Germinal center (tissue), 1 donor: ENCODE results near the gene GSG1L.

ENCODE experiments used
- DNase-seq: peaks from one replicate; pipeline ENCODE4 v3.0.0; 2012; ENCODE audit warnings: mixed read lengths, low spot score

Gene GSG1L

GRCh38 chr16:27789595-27790241, 273.8 kb downstream of the GSG1L start:
- no peak for DNase-seq

GRCh38 chr16:27789150-27789549, 274.4 kb downstream of the GSG1L start:
- DNase-seq = no peak

- no peak for DNase-seq
Observed at GRCh38 chr16:27787665-27788064, 275.8 kb downstream of the GSG1L start.

DNA sequence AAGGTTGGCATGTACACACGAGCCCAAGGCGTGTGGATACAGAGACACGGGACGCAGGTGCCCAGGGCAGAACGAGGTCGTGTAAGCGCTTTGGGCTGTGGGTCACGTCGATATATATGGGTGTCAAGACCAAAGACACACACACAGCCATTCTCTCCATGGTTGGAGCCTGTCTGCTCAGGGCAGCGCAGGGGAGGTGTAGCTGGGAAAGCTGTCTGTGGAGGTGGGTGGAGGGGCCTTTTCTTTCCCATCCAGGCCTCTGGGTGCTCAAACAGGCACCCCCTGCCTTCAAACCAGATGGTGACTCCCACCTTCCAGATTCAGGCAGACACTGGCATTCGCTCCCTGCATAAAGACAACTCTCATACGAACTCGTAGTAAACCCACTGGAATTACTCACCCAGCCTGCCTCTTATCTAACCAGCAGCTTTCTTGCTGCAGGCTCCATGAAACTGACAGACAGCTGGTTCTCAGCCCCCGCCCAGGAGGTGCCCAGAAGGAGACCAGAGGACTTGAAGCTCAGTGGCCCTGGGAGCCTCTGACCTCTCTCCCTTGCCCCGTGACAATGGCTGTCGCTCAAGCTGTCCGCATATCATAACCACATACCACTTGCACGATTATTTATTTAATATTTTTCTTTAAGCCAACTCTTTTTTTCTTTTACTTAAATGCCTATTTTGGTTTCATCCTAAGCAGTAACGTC, 276.4 kb downstream of the GSG1L start:
- no peak for DNase-seq

DNA sequence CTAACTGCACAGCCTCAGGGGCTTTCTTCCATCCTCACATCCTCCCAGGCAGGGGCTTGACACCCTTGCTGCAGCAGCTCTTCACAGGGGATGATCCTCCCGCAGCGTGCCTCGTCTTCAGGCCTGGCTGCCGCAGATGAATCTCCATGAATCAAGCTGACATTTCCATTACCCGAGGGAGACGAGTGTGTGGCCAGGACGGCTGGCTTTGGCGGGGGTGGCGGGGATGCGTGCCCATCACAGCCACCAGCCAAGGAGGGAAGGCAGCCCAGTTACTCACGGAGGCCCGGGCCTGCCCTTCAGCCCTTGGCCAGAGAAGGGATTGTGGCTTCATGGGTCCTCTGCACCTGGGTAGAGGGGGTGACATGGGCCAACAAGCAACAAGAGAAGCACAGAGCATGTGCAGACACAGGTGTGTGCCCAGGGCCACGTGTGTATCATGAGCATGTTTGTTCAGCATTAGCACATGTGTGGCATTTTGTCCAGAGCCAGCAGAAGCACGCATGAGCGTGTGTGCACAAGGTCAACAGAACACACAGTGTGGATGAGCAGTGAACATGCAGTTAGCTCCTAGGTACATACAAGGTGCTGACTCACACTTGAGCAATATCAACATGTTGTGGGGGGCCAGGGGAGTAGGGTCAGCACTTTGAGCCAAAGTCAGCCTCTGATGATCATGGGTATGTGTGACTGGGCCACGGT, 277.1 kb downstream of the GSG1L start:
- no peak for DNase-seq

DNA sequence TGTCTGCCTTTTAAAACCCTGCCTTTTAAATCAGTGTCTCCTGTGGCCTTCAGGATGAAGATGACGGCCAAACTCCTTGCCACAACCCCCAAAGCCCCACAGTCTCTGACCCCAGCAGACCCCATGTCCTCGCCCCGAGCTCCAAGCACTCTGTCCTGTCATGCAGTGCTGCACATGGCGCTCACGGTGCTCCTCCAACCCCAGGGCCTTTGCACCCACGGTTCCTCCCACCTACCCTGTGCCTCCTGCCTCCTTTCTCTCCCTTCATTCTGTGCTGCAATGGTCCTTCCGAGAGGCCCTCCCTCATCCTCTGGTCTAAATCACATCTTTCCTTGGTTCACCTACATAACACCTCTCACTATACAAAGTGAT, 278.2 kb downstream of the GSG1L start:
- DNase-seq = no peak

DNA sequence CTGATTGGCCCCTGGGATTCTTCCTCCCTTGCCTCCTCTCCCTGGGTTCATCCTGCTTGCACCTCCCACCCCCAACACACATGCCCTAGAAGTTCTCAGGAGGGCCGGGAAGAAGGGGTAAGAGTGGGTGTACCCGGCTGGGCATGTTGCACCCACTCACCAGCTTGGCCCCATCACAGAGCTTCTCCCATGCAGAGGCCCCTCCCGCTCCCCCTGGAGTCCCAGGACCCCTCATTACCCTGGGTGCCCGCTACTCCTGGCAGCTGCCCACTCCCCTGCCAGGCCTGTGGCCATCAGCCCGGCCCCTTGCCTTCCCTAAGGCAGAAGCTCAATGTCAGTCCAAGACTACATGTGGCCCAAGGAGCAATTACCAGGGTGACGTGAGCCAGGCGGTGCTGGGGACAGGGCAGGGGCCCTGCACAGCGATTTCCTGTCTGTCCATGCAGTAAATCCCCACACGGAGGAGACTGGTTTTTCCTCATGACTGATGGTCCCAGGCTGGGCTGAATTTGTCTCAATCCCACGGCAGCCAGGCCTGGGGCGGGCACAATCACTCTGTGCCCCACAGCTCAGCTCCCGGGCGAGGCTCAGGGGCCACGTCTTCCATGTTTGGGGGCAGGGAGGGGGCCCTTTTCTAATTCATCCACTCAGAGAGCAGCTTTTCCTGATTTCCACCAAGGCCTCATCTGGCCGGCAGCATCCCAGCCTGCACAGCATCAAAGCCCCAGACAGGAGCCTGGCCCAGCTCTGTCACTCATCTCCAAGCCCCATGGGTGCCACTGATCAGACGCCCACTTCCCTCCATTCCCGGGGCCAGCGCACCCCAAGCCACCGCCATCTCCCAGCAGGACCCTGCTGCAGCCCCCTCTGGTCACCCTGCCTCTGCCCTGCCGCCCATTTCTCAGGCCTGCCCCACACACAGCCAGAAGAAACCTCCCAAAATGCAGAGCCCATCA, 278.9 kb downstream of the GSG1L start:
- no peak for DNase-seq

- no peak for DNase-seq
Observed at GRCh38 chr16:27781981-27782880, 281.3 kb downstream of the GSG1L start.

DNA sequence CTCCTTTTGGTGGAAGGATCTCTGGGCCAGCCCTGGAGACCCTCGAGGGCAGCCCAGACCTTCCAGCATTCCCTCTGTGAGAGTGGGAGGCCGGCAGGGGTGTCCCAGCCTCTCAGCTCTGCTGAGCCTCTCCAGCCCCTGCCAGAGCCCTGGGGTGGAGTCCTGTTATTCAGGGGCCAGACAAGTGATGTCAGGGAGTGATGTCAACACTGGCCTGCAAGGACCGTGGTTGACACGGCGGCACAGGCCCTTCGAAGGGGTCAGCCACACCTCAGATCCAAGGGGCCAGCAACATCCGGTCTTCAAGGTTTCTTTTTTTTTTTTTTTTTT, 282.4 kb downstream of the GSG1L start:
- no peak for DNase-seq

- no peak for DNase-seq
Observed at GRCh38 chr16:27780468-27781194, 282.9 kb downstream of the GSG1L start.

DNA sequence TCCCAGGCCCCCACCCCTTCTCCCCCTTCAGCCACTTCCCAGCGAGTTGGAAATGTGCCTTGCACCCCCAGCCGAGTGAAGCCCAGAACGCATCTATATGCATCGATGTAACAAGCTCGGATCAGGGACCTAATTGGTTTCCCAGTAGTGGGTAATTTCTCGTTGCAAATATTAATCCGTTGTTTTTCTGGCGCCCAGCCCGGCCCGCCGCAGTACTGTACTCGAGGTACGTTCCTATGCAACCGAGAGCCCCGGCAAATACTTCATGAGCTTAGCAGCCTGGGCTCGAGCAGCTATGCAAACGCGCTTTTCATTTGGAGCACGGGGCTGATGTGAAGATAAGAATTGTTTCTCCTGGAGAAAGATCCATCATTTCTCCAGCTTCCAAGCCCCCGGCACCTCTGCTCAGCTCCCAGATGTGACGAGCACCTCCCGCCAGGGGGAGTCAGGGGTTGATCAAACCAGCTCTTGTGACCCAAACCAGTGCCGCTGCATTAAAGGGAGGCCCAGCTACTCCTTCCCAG, 283.8 kb downstream of the GSG1L start:
- no peak for DNase-seq

GRCh38 chr16:27778926-27779570, 284.5 kb downstream of the GSG1L start:
- no peak for DNase-seq

GRCh38 chr16:27778171-27778925, 285.2 kb downstream of the GSG1L start:
- no peak for DNase-seq

DNA sequence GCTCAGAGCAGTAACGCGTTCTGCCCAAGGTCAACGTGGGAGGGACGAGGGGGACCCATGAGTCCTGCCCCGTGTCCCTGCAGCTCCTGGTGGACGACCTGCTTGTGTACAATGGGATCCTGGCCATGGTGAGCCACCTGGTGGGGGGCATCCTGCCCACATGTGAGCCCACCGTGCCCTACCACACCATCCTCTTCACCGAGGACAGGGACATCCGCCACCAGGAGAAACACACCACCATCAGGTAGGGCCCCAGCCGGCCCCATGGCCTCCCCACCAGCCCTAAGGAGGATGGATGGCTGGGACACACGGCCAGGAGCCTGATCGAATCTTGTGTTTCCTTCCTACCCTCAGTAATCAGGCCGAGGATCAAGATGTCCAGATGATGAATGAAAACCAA, 286.0 kb downstream of the GSG1L start:
- no peak for DNase-seq

- no peak for DNase-seq
Observed at GRCh38 chr16:27776556-27777225, 286.8 kb downstream of the GSG1L start.

DNA sequence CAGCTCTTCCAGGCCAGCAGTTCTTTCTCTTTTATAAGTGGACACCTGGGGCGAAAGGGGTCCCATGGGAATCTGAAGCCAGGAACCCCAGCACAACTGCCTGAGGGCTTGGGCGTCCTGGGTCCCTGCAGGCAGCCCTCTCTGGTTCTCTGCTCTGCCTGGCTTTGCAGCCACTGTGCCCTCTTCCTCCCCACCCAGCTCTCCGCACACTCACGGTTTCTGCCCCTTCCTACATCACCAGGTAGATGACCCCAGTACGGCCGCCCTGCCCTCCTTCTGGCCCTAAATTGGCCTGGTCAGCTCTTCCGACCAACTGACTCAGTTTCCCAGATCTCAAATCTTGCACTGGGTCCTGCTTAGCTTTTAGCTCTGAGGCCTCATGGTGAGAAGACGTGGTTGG, 288.3 kb downstream of the GSG1L start:
- no peak for DNase-seq

DNA sequence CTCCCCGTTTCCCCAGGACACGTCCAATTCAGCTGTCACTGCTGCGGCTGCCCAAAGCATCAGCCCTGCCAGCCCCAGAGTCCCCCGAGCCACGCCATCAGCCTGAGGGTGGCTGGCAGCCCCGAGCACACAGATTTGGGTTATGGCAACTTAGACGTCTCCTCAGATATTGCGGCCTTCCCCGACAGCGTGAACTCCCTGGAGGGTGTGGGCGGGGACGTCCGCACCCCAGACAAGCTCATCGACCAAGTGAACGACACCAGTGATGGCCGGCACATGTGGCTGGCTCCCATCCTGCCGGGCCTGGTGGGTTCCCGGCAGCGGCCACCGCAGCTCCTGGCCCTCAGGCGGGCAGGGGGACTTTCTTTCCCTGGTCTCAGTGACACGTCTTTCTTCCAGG, 288.7 kb downstream of the GSG1L start:
- no peak for DNase-seq

GRCh38 chr16:27773344-27773743, 290.2 kb downstream of the GSG1L start:
- DNase-seq = no peak
